Loucy (cell line): ENCODE data around the gene ZNF12.

Experiments
- EZH2phosphoT487 ChIP-seq: fragments of 200-600 bp; IDR thresholded peaks from 2 replicates; pipeline ENCODE4 v1.6.1; 2018; ENCODE audit warnings: antibody characterized with exemption, mild to moderate bottlenecking, moderate library complexity, borderline replicate concordance
- TF ChIP-seq, protein P1 (sequence below): fragments of 200-600 bp; sonication (generic); conservative IDR thresholded peaks from 2 replicates; pipeline ENCODE4 v1.5.1; 2014; ENCODE audit warnings: mild to moderate bottlenecking, antibody characterized with exemption, low read length

DNA sequence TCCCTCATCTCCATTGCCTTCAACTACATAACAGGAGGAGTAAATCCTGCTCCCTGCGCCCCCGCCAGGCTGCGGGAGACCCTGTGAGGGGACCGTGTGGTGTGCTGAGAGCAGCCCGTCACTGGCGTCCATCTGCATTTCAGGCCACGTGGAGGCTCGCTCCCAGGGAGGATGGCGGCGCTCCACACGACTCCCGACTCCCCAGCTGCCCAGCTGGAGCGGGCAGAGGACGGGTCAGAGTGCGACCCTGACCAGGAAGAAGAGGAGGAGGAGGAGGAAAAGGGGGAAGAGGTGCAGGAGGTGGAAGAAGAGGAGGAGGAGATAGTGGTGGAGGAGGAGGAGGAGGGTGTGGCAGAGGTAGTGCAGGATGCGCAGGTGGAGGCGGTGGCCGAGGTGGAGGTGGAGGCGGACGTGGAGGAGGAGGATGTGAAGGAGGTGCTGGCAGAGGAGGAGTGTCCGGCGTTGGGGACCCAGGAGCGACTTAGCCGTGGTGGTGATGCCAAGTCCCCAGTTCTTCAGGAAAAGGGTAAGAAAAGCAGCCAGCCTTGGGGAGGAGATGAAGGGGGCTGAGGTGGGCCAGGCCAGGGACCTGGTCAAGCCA, 64.4 kb downstream of the ZNF12 start:
- TF ChIP-seq, protein P1, sequence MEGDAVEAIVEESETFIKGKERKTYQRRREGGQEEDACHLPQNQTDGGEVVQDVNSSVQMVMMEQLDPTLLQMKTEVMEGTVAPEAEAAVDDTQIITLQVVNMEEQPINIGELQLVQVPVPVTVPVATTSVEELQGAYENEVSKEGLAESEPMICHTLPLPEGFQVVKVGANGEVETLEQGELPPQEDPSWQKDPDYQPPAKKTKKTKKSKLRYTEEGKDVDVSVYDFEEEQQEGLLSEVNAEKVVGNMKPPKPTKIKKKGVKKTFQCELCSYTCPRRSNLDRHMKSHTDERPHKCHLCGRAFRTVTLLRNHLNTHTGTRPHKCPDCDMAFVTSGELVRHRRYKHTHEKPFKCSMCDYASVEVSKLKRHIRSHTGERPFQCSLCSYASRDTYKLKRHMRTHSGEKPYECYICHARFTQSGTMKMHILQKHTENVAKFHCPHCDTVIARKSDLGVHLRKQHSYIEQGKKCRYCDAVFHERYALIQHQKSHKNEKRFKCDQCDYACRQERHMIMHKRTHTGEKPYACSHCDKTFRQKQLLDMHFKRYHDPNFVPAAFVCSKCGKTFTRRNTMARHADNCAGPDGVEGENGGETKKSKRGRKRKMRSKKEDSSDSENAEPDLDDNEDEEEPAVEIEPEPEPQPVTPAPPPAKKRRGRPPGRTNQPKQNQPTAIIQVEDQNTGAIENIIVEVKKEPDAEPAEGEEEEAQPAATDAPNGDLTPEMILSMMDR = no peak
- no peak for TF ChIP-seq EZH2phosphoT487
